NCI-H2029 treated with DMSO at 0.1 percent for 48 hours (cell line): ENCODE results near the gene DBR1.

Source experiments
- DNase-seq: peaks from one replicate; lab custom pipeline; 2025; lab: John Stamatoyannopoulos, UW

The DBR1 gene

GRCh38 chr3:138174421-138175131, at the start of gene DBR1:
Gene DBR1, minus strand, starts transcription at chr3:138174921. Its CDS starts 126 bp downstream, at chr3:138174795.
- peak; percentile 85 for DNase-seq

DNA sequence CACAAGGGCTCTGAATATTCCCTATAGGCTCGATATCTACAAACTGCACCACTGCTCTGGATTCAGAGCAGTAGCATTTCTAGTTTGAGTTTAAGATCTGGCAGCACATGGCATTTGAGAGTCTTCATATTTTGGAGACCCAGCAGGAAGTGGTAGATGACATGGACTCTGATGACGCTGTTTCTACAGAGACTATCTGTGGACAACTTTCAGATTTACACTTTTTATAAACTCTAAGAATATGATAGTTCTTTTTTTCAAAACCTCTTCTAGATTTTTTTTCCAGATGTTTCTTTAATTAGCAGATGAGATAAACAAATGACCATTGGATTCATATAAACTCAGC, 48.2 kb upstream of the DBR1 start:
- no peak for DNase-seq

GRCh38 chr3:138222131-138222941, 47.6 kb upstream of the DBR1 start:
- no peak for DNase-seq

DNA sequence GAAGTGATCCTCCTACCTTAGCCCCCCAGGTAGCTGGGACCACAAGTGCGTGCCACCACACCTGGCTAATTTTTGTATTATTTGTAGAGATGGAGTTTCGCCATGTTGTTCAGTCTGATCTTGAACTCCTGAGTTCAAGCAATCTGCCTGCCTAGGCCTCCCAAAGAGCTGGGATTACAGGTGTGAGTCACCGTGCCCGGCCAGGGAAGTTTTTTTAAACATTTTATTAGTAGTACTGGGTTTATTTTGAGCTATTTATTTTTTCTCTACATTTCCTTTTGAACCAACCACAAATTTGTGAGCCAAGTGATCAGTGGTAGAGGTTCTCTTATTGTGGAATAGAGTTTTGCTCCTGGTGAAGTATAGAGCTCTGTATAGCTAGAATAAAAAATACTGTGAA, 46.1 kb upstream of the DBR1 start:
- no peak for DNase-seq

GRCh38 chr3:138220242-138220641, 45.5 kb upstream of the DBR1 start:
- no peak for DNase-seq

GRCh38 chr3:138219255-138219654, 44.5 kb upstream of the DBR1 start:
- DNase-seq, result no peak

DNA sequence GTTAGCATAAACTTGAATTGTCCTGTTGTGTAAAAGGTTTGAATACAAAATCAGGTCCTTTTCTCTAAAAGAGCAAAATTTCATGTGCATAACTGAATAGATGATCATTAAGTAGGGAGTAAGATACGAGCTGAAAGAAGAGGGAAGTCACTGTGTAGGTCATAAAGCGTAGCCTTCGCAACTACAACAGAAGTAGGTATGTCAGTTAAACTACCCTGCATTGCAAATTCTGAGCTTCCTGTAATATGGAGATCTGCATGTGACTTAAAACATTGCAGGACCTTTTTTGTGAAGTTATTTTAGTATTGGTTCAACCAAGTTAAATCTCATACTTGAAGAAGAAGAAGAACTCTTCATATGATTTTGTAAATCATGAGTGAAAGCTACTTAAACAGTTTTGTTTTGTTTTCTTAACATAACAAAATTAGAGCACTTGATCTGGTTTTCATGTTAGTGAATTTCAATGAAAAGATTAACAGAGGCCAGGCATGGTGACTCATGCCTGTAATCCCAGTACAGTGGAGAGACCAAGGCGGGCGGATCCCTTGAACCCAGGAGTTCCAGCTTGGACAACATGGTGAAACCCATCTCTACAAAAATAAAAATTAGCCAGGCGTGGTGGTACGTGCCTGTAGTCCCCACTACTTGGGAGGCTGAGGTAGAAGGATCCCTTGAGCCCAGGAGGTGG, 38.8 kb upstream of the DBR1 start:
- no peak for DNase-seq

- DNase-seq, result no peak
Measured at GRCh38 chr3:138210528-138210927, 35.8 kb upstream of the DBR1 start.

GRCh38 chr3:138206196-138206595, 31.5 kb upstream of the DBR1 start:
- no peak for DNase-seq

DNA sequence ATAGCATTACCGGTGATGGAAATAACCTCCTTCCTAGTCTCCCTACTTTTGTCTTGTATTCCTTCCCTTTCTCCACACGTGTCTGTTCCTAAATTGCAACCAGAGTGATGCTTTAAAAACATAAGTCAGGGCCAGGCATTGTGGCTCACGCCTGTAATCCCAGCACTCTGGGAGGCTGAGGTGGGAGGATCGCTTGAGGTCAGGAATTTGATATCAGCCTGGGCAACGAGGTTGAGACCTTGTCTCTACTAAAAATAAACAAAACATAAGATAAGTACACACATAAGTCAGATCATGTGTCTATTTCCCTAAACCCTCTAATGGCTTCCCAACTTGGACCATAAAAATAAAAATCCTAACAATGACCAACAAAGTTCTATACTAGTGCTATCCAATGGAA, 30.8 kb upstream of the DBR1 start:
- DNase-seq, result no peak

DNA sequence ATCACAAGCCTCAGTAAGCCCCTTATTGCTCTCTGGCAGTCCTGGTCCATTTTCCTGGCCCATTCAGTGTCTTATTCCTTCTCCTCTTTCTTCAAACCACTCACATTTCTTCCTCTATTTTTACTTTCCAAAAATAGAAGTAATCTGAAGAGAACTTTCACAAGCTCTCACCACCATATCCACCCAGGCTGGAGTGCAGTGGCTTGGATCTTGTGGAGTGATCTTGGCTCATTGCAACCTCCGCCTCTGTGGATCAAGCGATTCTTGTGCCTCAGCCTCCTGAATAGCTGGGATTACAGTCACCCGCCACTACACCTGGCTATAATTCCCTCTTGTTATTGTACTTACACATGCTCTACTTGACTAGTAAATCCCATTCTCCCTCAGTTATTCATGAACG, 29.2 kb upstream of the DBR1 start:
- no peak for DNase-seq

DNA sequence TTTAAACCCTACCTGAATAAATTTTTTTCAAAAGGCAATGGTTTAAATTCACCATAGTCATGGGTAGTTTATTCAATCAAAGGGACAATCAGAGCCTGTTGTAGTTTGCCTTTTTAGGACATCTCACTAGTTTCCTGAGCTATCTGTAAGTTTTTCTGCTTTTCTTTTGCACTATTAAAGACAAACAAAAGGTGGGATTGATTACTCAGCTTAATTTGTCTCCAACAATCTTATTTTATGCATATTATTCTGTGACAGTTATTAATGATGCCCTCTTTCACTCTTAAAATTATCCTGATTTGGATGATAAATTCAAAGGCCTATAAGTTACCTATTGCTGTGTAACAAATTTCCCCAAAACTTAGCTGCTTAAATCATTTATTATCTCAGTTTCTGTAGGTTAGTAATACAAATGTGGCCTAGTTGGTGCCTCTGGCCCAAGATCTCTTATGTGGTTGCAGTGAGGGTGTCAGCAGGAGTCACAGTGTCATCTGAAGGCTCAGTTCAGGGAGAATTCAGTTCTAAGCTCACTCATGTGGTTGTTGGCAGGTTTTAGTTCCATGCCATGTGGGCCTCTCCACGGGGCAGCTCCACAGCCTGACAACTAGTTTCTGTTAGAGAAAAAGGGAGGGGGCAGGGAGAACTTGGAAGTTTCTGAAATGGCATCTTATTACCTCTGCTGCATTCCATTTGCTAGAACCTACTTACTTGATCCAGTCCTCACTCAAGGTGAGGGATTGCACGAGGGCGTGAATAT, 28.4 kb upstream of the DBR1 start:
- no peak for DNase-seq

DNA sequence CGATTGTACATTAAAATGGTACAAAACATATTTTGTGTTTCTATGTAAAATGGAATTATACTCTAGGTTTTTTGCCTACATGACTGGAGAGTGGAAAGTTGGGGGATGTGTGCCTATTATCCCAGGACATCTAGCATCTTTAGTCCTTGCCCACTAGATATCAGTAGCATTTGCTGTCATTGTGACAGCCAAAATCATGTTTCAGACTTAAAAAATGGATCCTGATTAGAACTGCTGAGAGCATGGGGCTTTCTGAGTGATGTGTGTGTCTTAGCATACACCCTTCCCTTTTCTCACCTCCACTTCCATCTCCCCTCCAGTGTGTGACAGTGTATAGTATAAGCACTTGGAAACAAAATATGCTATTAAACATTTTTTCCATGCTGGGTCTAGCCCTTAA, 25.7 kb upstream of the DBR1 start:
- no peak for DNase-seq

- DNase-seq, result no peak
Measured at GRCh38 chr3:138199851-138200250, 25.1 kb upstream of the DBR1 start.

GRCh38 chr3:138197524-138197923, 22.8 kb upstream of the DBR1 start:
- DNase-seq, result no peak

- DNase-seq, result no peak
Measured at GRCh38 chr3:138197058-138197457, 22.3 kb upstream of the DBR1 start.

DNA sequence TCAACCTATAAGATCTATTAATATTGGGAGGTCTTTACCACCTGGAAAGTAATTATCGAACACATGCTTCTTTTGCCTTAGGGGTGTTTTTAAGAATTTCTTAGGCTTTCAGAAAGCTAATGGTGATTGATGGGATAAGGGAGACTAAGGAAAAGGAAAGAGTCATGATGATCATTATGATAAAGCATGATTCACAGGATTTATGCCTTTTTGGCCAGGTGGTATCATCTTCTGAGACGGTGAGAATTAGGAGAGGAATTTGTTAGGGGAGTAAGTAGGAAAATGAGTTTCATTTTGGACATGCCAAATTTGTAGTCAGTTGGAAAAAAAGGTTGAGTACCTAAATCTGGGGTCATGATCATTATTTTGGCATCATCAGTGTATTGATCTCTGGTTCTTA, 21.3 kb upstream of the DBR1 start:
- DNase-seq, result no peak

GRCh38 chr3:138195481-138195880, 20.8 kb upstream of the DBR1 start:
- no peak for DNase-seq

DNA sequence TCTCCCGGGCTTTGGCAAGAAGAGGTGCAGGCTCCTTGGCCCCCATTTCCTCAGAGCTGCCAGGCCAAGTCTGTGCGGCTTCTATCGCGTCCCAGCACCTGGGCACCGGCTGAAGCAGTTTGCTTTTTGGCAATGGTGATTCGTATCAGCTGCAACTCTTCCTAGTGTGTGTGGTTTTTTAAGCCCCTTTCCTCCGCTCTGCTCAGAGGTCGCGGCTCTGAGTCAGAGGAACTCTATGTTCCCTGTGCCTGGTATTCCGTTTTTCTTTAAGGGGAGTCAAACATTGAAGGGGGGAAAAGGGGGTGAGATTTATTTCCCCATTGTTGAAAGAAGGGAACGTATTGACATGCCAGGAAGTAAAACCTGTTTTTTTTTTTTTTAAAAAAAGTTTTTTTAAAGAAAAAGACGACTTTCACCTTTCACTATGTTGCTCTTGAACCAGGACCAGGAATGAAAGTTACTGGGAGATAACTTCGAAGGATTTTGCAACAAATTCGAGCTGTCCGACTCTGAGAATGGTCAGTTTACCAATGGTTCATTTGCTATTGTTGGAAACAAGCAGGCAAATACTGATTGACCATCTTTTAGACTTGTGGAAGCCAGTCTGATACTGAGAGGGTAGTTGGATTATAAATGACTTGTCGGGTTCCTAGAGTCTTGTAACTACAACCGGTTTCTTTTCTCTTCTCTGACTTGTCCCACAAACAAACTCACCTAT, 13.5 kb upstream of the DBR1 start:
- DNase-seq, result no peak

GRCh38 chr3:138187296-138188012, 12.7 kb upstream of the DBR1 start, which contains the start of gene ARMC8:
Gene ARMC8, plus strand, starts transcription at chr3:138187301. Its CDS starts 254 bp downstream, at chr3:138187555.
- peak; percentile 46 for DNase-seq

GRCh38 chr3:138186803-138187295, 12.1 kb upstream of the DBR1 start:
- peak; percentile 87 for DNase-seq
